Measurements from ENCODE around the gene PYGB.
A peak's percentile ranks its signal among the peaks of the same experiment; 100 is the strongest.
"Not testable (repeated sequence)": the region's sequence is repeated elsewhere in the genome, so short reads cannot be mapped to it uniquely, and the experiment has no call there.

The PYGB gene

DNA sequence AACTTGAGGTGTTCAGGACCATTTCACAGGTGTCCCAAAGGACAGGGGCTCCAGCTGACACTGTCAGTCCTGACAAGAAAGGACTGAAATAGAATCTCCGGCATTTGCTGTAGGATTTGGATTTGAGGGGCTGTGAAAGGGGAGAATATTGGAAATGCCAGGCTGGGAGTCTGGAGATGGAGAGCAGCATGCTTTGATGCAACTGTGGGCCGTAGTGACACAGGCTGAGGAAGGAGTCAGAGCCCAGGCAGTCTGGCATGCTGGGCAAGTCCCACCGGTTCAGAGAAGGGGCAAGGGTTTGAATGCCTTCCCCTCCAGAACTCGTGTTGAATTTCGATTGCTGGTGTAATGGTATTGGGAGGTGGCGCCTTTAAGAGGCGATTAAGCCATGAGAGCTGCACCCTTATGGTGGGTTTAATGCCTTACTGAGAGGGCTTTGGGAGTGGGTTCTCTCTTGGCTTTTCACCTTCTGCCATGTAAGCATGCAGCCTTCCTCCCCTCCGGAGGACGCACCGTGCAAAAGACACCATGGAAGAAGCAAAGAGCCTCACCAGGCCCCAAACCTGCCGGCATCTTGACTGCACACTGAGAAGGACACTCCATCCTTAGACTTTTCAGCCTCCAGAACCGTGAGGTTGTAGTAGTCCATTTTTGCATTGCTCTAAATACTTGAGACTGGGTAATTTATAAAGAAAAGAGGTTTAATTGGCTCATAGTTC, 9.4 kb upstream of the PYGB start:
- Histone ChIP-seq H3K4me2 (ENCODE audit: low read length) (no peak overlapping the region), H3K14ac (ENCODE audit: low read length) (peak overlapping the region; percentile 48), H3K79me1 (ENCODE audit: low read length) (peaks cover 3% of the 10 kb centered on the region), H4K91ac (ENCODE audit: low read depth, low read length) (peak overlapping the region; percentile 46), H2AK5ac (ENCODE audit: low read length) (no peak overlapping the region), H3K4me1 (ENCODE audit: control insufficient read depth in 1 of 2, insufficient read depth in 2 of 2, low read length in 2 of 2) (peaks cover 11 to 14% of the 10 kb centered on the region in 2 experiments), H2BK5ac (ENCODE audit: low read depth, low read length, poor library complexity) (peak overlapping the region; percentile 64), H3K18ac (ENCODE audit: low read length) (peak overlapping the region; percentile 39), H3K9me3 (ENCODE audit: insufficient read depth, low read depth, low read length) (peaks cover 3% of the 10 kb centered on the region), H3K36me3 (ENCODE audit: control insufficient read depth in 1 of 2, insufficient read depth in 2 of 2, low read length in 2 of 2) (no peaks in the 10 kb centered on the region), H2AFZ (ENCODE audit: insufficient read depth, low read length, poor library complexity) (no peak overlapping the region), H2BK12ac (ENCODE audit: low read length) (peak overlapping the region; percentile 53), H4K12ac (ENCODE audit: low read depth, low read length) (no peak overlapping the region), H3K27ac (ENCODE audit: low read depth, low read length) (no peak overlapping the region), H3K27me3 (ENCODE audit: insufficient read depth, low read length) (no peaks in the 10 kb centered on the region), H3K9ac (ENCODE audit: low read length) (no peak overlapping the region), H3K4me3 (ENCODE audit: low read depth, low read length) (no peak overlapping the region), H2BK120ac (ENCODE audit: insufficient read depth, low read length, poor library complexity) (peak overlapping the region; percentile 37), H3K79me2 (ENCODE audit: control insufficient read depth, insufficient read depth, low read length, poor library complexity) (no peaks in the 10 kb centered on the region), H4K8ac (ENCODE audit: low read depth, low read length) (no peak overlapping the region), H3K23ac (ENCODE audit: low read length) (no peak overlapping the region), H3K4ac (ENCODE audit: low read depth, low read length) (no peak overlapping the region)
- WGBS (ENCODE audit: extremely low coverage, insufficient coverage, insufficient read length): no CpG with 5 or more reads among the region's 12 CpGs
- DNase-seq: peak in 1 of 2 donors; percentile 18

DNA sequence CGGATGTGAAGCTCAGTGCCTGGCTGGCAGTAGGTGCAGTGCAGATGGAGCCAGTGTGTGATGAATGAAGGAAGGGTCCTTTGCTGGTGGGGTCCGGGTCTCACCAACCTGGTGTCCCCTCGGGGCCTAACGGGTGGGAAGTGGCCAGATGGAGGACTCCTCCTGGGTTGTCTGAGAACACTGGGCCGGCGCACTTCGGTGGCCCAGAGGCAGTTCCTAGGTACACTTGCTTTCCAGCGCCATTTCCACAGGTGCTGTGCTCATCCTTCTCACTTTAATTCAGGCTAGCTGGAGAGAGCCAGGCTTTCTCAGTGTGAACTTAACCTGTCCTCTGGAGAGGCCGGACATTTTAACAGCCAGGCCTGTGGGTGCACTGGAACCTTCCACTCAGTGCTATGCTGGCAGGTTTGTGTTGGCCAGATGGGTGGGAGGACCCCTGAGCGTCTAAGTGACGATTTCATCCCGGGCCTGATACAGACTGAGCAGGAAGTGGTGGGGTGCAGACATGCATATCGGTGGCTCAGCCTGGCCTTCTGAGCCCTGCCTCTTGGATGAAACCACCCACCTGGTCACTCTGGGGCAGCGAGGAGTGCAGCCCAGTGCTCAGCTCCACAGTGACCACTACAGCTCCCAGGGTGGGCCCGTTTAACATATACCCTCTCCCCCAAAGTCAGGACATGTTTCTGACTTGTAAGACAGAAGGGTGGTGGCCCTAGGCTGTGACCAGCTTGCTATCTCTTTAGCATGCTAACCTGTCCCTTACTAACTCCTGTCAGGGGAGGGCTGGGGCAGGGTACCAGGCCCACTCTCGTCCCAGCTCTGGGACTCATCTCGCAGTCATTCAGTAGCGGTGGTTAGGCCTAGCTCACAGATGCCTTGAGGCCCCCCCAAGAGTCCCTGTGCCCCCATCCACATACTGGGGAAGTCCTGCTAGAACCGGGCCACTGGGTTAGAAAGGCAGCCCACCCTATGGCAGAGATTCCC, 8.2 kb upstream of the PYGB start:
- no CpG with 5 or more reads among the region's 19 CpGs for WGBS (ENCODE audit: extremely low coverage, insufficient coverage, insufficient read length)
- Histone ChIP-seq H3K4me3 (ENCODE audit: low read depth, low read length) (no peak overlapping the region), H2BK12ac (ENCODE audit: low read length) (no peak overlapping the region), H3K18ac (ENCODE audit: low read length) (no peak overlapping the region), H3K36me3 (ENCODE audit: control insufficient read depth in 1 of 2, insufficient read depth in 2 of 2, low read length in 2 of 2) (no peaks in the 10 kb centered on the region), H3K4ac (ENCODE audit: low read depth, low read length) (no peak overlapping the region), H2AFZ (ENCODE audit: insufficient read depth, low read length, poor library complexity) (no peak overlapping the region), H4K12ac (ENCODE audit: low read depth, low read length) (no peak overlapping the region), H3K79me1 (ENCODE audit: low read length) (peaks cover 3% of the 10 kb centered on the region), H2BK120ac (ENCODE audit: insufficient read depth, low read length, poor library complexity) (no peak overlapping the region), H3K9ac (ENCODE audit: low read length) (no peak overlapping the region), H4K91ac (ENCODE audit: low read depth, low read length) (no peak overlapping the region), H2AK5ac (ENCODE audit: low read length) (no peak overlapping the region), H2BK5ac (ENCODE audit: low read depth, low read length, poor library complexity) (no peak overlapping the region), H3K4me2 (ENCODE audit: low read length) (no peak overlapping the region), H3K23ac (ENCODE audit: low read length) (no peak overlapping the region), H3K27me3 (ENCODE audit: insufficient read depth, low read length) (no peaks in the 10 kb centered on the region), H3K9me3 (ENCODE audit: insufficient read depth, low read depth, low read length) (peaks cover 3% of the 10 kb centered on the region), H3K27ac (ENCODE audit: low read depth, low read length) (no peak overlapping the region), H3K4me1 (ENCODE audit: control insufficient read depth in 1 of 2, insufficient read depth in 2 of 2, low read length in 2 of 2) (peaks cover 11 to 14% of the 10 kb centered on the region in 2 experiments), H4K8ac (ENCODE audit: low read depth, low read length) (no peak overlapping the region), H3K79me2 (ENCODE audit: control insufficient read depth, insufficient read depth, low read length, poor library complexity) (no peaks in the 10 kb centered on the region), H3K14ac (ENCODE audit: low read length) (no peak overlapping the region)
- no peak for DNase-seq

DNA sequence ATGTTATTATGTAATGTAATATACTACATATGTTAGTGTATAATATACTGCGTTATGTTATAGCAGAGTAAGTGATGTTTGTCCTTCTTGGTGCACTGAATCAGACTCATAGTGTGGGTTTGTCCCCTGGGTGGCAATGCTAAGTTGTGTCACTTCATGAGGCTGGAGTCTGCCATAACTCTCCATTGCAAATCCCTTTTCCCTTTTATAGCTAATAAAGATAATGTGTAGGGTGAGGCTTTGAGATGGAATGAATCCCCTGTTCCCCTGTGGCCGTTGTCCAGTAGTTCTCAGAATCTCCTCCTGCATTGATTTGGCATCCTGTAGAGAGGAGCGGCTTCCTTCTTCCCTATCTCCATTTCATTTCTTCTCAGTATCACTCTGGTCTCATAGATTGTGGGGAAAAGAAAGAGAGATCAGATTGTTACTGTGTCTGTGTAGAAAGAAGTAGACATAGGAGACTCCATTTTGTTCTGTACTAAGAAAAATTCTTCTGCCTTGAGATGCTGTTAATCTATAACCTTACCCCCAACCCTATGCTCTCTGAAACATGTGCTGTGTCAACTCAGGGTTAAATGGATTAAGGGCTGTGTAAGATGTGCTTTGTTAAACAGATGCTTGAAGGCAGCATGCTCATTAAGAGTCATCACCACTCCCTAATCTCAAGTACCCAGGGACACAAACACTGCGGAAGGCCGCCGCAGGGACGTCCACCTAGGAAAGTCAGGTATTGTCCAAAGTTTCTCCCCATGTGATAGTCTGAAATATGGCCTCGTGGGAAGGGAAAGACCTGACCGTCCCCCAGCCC, 6.8 kb upstream of the PYGB start:
- H3K79me2 ChIP-seq (ENCODE audit: control insufficient read depth, insufficient read depth, low read length, poor library complexity); H3K18ac ChIP-seq (ENCODE audit: low read length); H4K91ac ChIP-seq (ENCODE audit: low read depth, low read length); H3K9me3 ChIP-seq (ENCODE audit: insufficient read depth, low read depth, low read length); H3K79me1 ChIP-seq (ENCODE audit: low read length); H2AK5ac ChIP-seq (ENCODE audit: low read length); H3K27me3 ChIP-seq (ENCODE audit: insufficient read depth, low read length); H2BK5ac ChIP-seq (ENCODE audit: low read depth, low read length, poor library complexity); H3K4ac ChIP-seq (ENCODE audit: low read depth, low read length); H3K4me2 ChIP-seq (ENCODE audit: low read length); H3K14ac ChIP-seq (ENCODE audit: low read length); H3K36me3 ChIP-seq (ENCODE audit: control insufficient read depth in 1 of 2, insufficient read depth in 2 of 2, low read length in 2 of 2); H3K27ac ChIP-seq (ENCODE audit: low read depth, low read length); DNase-seq; H3K23ac ChIP-seq (ENCODE audit: low read length); H3K9ac ChIP-seq (ENCODE audit: low read length); H2BK12ac ChIP-seq (ENCODE audit: low read length); H3K4me3 ChIP-seq (ENCODE audit: low read depth, low read length); H4K8ac ChIP-seq (ENCODE audit: low read depth, low read length); H2BK120ac ChIP-seq (ENCODE audit: insufficient read depth, low read length, poor library complexity); H2AFZ ChIP-seq (ENCODE audit: insufficient read depth, low read length, poor library complexity); H4K12ac ChIP-seq (ENCODE audit: low read depth, low read length): not testable (repeated sequence)
- H3K4me1 ChIP-seq (ENCODE audit: control insufficient read depth in 1 of 2, insufficient read depth in 2 of 2, low read length in 2 of 2): peaks cover 11 to 14% of the 10 kb centered on the region in 2 experiments
- no CpG with 5 or more reads among the region's 9 CpGs for WGBS (ENCODE audit: extremely low coverage, insufficient coverage, insufficient read length)

DNA sequence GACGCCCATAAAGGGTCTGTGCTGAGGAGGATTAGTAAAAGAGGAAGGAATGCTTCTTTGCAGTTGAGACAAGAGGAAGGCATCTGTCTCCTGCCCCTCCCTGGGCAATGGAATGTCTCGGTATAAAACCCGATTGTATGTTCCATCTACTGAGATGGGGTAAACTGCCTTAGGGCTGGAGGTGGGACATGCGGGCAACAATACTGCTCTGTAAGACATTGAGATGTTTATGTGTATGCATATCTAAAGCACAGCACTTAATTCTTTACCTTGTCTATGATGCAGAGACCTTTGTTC, 6.3 kb upstream of the PYGB start:
- not testable (repeated sequence) for H3K4ac ChIP-seq (ENCODE audit: low read depth, low read length); H4K12ac ChIP-seq (ENCODE audit: low read depth, low read length); H3K9me3 ChIP-seq (ENCODE audit: insufficient read depth, low read depth, low read length); H3K4me3 ChIP-seq (ENCODE audit: low read depth, low read length); H4K8ac ChIP-seq (ENCODE audit: low read depth, low read length); H3K9ac ChIP-seq (ENCODE audit: low read length); H3K27ac ChIP-seq (ENCODE audit: low read depth, low read length); H3K79me1 ChIP-seq (ENCODE audit: low read length); H3K27me3 ChIP-seq (ENCODE audit: insufficient read depth, low read length); H3K14ac ChIP-seq (ENCODE audit: low read length); H2BK120ac ChIP-seq (ENCODE audit: insufficient read depth, low read length, poor library complexity); H2AFZ ChIP-seq (ENCODE audit: insufficient read depth, low read length, poor library complexity); H2AK5ac ChIP-seq (ENCODE audit: low read length); H3K79me2 ChIP-seq (ENCODE audit: control insufficient read depth, insufficient read depth, low read length, poor library complexity); H3K18ac ChIP-seq (ENCODE audit: low read length); H3K4me2 ChIP-seq (ENCODE audit: low read length); H4K91ac ChIP-seq (ENCODE audit: low read depth, low read length); H2BK5ac ChIP-seq (ENCODE audit: low read depth, low read length, poor library complexity); H2BK12ac ChIP-seq (ENCODE audit: low read length); H3K36me3 ChIP-seq (ENCODE audit: control insufficient read depth in 1 of 2, insufficient read depth in 2 of 2, low read length in 2 of 2); H3K23ac ChIP-seq (ENCODE audit: low read length)
- H3K4me1 ChIP-seq (ENCODE audit: control insufficient read depth in 1 of 2, insufficient read depth in 2 of 2, low read length in 2 of 2): peaks cover 11 to 14% of the 10 kb centered on the region in 2 experiments
- DNase-seq: peak; percentile 43 to 56
- no CpG with 5 or more reads among the region's 4 CpGs for WGBS (ENCODE audit: extremely low coverage, insufficient coverage, insufficient read length)

Data from trophoblast cell (in vitro differentiated cells and primary cell).